HG03064 (cell line): ENCODE results near the gene HDGFL2.

Source experiments
- ATAC-seq: cut with Tn5 transposase; IDR thresholded peaks from one replicate; pipeline ENCODE4 v1.9.1; 2021; ENCODE audit warnings: low read depth; ENCODE audit not compliant: unreplicated experiment

HDGFL2 gene

GRCh38 chr19:4472174-4472974 lies at the start of gene HDGFL2:
HDGFL2 (plus strand) TSS chr19:4472297; CDS start chr19:4472351, 54 bp downstream.
- ATAC-seq: no peak

GRCh38 chr19:4423416-4424126 lies 48.5 kb upstream of the HDGFL2 start:
- ATAC-seq: no peak

GRCh38 chr19:4425537-4425936 lies 46.6 kb upstream of the HDGFL2 start:
- no peak for ATAC-seq

- ATAC-seq: no peak
Observed at GRCh38 chr19:4428326-4428975, 43.6 kb upstream of the HDGFL2 start.

- ATAC-seq: no peak
Observed at GRCh38 chr19:4429256-4429655, 42.8 kb upstream of the HDGFL2 start.

GRCh38 chr19:4429771-4430171 lies 42.3 kb upstream of the HDGFL2 start:
- no peak for ATAC-seq

GRCh38 chr19:4430760-4431159 lies 41.3 kb upstream of the HDGFL2 start:
- ATAC-seq: no peak

GRCh38 chr19:4431296-4431695 lies 40.8 kb upstream of the HDGFL2 start:
- no peak for ATAC-seq

GRCh38 chr19:4431808-4432674 lies 40.1 kb upstream of the HDGFL2 start:
- no peak for ATAC-seq

GRCh38 chr19:4432918-4433506 lies 39.1 kb upstream of the HDGFL2 start:
- no peak for ATAC-seq

- no peak for ATAC-seq
Observed at GRCh38 chr19:4434391-4434790, 37.7 kb upstream of the HDGFL2 start.

- ATAC-seq: no peak
Observed at GRCh38 chr19:4436231-4436630, 35.9 kb upstream of the HDGFL2 start.

- ATAC-seq: no peak
Observed at GRCh38 chr19:4437103-4437502, 35.0 kb upstream of the HDGFL2 start.

- no peak for ATAC-seq
Observed at GRCh38 chr19:4439243-4439642, 32.9 kb upstream of the HDGFL2 start.

- no peak for ATAC-seq
Observed at GRCh38 chr19:4441994-4442818, 29.9 kb upstream of the HDGFL2 start.

- ATAC-seq: no peak
Observed at GRCh38 chr19:4442819-4443146, 29.3 kb upstream of the HDGFL2 start.

GRCh38 chr19:4443188-4443587 lies 28.9 kb upstream of the HDGFL2 start:
- no peak for ATAC-seq

GRCh38 chr19:4443966-4444764 lies 27.9 kb upstream of the HDGFL2 start:
- ATAC-seq: no peak
